ENCODE results near the gene TRPC4.

- TF ChIP-seq CTCF (IDR thresholded peaks at IDR 0.05): no peak
- TF ChIP-seq POLR2A (IDR thresholded peaks at IDR 0.05): no peak
- TF ChIP-seq EP300 (IDR thresholded peaks at IDR 0.05): no peak
These were observed 100.0 kb downstream of the TRPC4 start for GRCh38 chr13:37769545-37769944.
